ENCODE data around the gene CD248.
"Not testable (repeated sequence)": the region's sequence is repeated elsewhere in the genome, so short reads cannot be mapped to it uniquely, and the experiment has no call there.

CD248 gene

DNA sequence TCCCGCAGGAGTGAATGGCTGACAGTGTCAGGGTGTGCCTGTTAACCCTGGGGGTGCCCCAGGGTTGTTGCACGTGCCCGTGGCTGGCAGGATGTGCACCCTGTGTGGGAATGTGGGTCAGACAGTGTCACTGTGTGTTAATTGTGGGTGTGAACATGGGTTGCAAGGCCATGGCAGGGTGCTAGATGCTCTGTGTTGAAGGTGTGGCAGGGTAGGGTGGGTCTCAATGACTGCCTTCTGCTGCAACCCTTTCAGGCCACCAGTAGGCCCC is 11.1 kb upstream of the CD248 start:
- no peak for DNase-seq

DNA sequence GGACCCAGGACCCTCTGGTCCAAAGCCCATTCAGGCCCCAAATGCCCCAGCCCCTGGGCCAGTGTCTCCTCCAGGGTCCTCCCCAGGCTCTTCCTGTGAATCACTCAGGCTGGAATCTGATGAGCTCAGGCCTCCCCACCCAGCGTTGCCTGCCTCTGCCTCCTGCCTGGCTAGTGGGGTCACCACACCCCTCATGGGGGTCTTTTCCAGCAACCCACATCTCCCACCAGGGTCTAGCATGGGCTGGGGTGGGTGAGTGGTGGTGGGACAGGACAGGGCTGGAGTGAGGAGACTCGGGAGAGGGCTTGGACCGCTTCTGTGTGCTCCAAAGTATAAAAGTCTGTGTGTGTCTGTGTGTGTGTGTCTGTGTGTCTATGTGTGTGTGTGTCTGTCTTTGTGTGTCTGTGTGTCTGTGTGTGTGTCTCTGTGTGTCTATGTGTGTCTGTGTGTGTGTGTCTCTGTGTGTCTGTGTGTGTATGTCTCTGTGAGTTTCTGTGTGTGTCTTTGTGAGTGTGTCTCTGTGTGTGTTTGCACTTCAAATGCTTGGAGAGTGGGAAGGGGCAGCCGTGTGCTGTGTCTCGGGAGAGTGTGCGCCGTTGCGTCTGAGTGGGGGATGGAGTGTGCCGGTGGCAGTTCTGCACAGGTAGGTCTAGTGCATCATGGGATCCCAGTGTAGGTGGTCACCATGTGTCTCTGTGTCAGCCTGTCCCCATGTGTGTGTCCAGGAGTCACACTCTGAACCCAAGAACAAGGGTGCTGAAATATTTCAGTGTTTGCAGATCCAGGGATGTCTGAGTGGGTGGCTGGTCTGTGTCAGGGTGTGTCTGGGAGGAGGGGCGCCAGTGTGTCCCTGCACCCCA is 10.6 kb upstream of the CD248 start:
- DNase-seq = no peak

DNA sequence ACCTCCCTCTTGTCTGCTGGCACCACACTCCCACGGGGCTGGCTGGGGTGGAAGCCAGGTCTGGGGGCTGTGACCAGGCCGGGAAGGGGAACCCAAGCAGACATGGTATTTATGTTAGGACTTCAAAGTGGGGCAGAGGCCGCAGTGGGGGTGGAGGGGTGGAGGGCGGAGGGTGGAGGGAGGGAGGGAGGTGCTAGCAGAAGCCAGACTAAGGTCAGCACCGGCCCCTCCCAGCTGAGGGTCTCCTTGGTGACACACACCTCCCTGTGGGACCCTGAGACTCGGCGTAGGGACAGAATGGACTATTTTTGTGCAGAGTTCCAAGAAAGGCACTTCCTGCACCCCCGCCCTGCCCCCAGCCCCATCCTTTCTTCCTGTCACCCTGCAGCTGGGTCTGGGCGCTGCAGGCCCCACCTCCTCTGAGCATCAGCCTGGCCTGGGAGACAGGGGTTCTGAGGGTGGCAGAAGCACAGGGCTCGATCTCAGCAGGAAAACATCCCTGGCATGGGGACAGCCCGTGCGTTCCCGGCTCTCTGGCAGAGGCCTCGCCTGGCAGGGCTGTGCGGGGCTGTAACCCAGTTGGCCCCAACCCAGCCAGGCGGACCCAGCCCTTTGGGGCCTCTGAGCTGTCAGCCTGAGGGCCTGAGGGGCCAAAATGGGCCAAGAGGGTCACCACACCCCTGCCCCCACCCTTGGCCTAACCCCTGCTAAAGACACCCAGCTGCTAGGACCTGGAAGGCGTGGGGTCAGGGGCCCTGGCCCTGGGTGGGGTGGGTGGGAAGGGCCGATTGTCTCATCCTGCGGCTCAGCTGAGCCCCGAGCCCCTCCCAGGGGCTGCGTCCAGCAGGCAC is 9.6 kb upstream of the CD248 start:
- DNase-seq = no peak

DNA sequence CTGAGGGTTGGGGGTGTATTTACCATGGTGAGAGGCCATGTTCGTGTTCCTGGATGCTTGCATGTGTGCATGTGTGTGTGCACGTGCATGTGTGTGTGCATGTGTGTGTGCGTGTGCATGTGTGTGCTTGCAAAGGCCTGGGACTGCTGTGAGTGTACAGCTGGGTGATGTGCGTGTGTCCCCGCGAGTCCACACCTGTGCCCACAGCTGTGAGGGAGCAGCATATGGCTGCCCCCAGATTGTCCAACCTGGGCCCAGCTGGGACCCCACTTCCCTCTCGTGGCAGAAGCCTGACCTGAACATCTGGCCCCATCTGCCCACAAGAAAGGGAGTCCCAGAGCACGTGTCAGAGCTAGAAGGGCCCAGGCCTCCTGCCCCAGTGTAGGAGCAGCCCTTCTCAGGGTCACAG is 8.4 kb upstream of the CD248 start:
- DNase-seq = no peak

DNA sequence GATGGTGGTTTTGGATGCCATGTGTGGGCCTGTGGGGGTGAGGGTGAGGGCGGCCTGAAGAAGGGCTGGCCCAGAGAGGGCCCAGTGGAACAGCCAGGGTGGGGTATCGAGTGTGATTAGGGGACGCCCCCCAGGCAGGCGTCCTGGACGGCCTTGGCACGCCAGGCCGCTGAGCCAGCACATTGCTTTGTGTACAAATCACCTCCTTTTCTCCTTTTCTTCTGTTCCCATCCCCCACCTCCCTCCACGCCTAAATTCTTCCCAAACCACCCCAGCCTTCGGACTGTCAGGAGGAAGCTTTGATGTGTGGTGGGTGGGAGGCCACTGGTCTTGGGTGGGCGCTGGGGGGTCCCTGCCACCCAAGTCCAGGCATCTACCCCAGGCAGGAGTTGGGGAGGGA is 7.8 kb upstream of the CD248 start:
- no peak for DNase-seq

DNA sequence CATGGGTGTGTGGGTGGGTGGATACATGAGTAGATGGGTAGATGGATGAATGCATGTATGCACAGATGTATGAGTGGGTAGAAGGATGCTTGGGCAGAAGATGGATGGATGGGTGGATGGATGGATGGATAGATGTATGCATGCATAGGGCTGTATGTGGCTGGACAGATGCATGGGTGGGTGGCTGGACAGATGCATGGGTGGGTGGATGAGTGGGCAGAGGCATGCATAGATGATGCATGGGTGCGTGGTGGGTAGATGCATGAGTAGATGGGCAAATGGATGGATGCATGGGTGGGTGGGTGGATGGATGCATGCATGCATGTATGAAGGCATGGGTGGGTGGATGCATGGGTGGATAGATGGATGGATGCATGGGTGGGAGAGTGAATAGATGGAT is 6.8 kb upstream of the CD248 start:
- no peak for DNase-seq

DNA sequence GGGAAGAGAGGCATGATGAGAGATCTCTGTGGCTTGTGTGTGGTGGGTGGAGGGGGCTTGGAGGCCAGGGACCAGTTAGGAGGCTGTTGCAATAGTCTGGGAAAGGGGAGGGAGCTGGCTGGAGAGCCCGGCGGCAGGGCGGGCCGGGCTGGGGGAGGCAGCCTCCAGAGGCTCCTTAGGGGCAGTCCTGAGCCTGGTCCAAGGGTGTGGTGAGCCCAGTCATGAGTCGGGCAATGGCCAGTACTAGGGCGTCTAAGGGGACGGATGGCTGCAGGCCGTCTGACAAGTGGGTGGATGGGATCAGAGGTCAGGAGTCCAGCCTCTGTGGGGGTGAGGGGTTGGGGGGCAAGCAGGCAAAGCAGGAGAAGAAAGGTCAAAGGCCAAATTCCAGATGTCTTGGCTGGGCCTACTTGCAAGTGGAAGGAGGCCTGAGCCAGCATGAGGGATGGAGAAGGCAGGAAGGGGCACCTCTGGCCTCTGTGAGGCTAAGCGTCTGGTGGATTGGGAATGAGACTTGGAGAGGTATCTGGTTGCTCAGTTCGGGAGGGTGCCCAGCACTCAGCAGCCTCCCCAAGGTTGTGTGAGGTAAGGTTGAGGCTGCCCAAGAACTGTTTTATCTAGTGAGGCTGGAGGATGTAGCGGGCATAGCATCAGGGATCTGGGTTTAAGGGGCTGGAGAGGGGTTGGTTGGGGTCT is 6.0 kb upstream of the CD248 start:
- DNase-seq = no peak

DNA sequence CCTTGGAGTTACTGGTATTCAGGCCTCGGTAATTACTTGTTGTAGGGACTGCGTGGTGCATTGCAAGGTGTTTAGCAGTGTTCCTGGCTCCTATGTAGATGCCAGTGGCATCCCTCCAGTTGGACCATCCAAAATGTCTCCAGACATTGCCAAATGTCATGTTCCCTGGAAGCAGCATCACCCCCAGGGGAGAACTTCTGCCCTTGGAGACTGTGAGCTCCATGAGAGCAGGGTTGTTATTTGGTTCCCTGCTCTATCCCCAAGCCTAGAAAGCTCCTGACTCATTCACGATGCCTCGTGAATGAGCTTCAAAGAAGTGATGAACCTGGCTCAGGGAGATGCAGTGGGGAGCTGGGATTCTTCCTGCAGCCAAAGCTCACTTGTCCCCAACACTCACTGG is 4.8 kb upstream of the CD248 start:
- no peak for DNase-seq

DNA sequence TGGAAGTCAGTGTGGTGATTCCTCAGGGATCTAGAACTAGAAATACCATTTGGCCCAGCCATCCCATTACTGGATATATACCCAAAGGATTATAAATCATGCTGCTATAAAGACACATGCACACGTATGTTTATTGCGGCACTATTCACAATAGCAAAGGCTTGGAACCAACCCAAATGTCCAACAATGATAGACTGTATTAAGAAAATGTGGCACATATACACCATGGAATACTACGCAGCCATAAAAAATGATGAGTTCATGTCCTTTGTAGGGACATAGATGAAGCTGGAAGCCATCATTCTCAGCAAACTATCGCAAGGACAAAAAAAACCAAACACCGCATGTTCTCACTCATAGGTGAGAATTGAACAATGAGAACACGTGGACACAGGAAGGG is 3.9 kb upstream of the CD248 start:
- not testable (repeated sequence) for DNase-seq

DNA sequence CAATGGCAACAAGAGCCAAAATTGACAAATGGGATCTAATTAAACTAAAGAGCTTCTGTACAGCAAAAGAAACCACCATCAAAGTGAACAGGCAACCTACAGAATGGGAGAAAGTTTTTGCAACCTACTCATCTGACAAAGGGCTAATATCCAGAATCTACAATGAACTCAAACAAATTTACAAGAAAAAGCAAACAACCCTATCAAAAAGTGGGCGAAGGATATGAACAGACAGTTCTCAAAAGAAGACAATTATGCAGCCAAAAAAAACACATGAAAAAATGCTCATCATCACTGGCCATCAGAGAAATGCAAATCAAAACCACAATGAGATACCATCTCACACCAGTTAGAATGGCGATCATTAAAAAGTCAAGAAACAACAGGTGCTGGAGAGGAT is 3.4 kb upstream of the CD248 start:
- DNase-seq = not testable (repeated sequence)

DNA sequence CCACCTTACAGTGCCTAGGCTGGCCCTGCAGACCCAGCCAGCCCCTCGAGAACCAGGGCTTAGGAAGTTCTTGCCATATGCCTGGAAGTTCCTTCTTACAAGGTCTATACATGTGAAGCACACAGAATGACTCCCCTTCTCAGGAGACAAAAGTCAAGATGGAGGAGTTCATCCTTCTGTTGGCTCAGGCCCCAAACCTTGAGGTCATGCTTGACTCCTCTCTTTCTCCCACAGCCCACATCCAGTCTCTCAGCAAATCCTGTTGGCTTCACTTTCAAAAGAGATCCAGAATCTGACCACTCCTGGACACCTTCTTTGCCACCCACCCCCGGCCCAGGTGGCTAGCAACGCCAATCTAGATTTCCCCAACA is 1.7 kb upstream of the CD248 start:
- DNase-seq = no peak

DNA sequence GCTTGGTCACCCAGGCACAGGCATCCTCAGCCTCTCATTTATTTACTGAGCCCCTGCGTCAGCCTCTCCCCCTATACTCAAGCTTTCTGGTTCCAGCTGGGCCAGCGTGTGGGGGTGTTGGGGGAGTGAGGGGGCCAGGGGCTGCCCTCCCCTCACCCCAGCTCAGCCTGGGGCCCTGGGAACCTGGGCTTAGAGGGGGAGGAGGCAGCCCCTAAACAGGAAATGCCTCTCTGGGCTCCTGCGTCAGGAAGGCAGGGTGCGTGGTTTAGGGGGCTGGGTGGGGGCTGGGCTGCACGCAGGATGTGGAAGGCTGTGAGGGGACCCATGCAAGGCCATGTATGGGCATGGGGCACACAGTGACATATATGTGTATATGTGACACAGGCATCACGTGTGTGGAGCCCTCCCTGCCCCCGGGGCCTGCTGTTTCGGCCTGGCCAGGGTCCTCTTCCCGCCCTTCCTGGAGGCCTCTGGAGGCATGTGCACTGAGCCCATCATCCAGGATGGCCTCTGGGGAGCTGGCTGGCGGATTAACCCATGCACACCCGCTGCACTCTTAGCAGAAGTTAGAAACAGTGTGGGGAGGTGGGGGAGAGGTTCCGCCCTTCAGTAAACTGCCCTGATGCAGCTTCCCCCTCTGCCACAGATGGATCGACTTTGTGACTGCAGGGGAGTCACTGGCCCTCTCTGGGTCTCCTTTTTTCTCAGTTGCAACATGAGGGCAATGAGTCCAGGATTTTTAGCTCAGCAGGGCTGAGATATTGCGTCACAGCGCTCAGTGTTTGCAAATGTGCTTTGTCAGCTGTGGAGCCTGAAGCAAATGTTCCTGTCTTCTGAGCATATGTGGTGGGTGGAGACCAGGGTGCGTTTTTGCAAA is 1.1 kb upstream of the CD248 start:
- no peak for DNase-seq

DNA sequence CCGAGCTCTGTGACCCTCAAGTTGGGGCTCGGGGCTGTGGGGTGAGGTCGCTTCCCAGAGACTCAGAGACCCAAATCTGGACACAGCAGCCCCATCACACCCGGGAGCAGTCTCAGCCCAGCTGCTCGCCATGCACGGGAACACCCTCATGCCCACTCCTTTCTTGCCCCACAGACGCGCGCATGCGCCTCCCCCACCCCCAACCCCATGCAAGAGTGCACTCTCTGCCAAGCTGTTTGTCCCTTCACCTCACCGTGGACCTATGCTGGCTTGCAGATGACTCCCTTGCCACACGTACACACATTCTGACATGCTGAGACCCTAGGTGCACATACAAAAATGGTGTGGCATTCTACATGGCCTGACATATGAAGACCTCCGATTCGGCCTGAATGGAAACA is 478 bp upstream of the CD248 start:
- peak; percentile 34 for DNase-seq

DNA sequence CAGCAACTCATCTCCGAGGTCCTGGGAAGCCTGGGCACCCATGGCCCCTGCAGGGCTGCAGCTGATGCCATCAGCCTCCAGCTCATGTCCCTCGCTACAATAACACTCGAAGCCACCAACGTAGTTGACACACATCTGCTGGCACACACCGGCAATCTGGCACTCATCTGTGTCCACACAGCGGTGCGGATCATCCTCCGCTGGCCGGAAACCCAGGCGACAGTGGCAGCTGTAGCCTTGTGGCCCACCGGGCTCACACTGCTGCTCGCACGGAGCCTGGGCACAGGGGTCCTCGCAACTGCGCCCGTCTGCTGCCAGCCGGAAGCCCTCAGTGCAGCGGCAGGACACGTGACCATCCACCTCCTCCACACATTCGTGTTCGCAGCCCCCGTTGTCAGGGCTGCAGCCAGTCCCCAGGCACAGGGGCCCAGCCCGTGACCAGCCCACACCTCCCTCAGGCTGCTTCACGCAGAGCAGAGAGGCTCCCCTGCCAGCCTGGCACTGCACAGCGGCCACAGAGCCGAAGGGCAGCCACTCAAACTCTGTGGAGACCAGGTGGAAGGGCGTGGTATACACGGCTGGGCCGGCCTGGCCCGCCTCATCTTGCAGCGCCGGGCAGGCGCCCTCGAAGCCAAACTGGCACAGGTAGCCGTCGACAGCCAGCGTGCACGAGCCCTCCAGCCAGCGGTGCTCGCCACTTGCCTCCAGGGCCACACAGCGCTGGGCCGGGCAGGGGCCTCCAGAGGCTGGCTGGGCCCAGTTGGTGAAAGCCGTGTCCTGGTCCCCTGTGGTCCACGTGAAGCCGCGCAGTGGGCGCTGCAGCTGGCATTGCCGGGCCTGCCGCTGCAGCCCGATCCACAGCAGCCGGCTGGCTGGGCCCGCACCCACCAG is 678 bp downstream of the CD248 start:
- DNase-seq = no peak

DNA sequence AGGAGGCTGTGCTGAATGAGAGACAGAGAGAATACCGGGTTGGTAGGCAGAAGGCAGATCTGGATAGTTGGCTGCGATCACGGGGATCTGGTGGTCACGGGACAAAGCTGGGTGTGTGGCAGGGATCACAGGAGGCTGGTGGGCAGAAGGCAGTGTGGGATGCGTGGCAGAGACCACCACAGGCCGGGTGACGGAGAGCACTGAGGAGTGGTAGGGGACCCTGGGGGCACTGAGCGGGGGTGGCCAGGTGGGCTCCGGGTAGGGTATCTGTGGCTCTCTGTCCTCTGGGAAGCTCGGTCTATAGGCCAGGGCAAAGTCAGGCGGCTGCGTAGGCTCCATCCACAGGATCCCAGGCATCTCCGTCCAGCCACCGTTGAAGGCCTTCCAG is 1.4 kb downstream of the CD248 start:
- DNase-seq = no peak

DNA sequence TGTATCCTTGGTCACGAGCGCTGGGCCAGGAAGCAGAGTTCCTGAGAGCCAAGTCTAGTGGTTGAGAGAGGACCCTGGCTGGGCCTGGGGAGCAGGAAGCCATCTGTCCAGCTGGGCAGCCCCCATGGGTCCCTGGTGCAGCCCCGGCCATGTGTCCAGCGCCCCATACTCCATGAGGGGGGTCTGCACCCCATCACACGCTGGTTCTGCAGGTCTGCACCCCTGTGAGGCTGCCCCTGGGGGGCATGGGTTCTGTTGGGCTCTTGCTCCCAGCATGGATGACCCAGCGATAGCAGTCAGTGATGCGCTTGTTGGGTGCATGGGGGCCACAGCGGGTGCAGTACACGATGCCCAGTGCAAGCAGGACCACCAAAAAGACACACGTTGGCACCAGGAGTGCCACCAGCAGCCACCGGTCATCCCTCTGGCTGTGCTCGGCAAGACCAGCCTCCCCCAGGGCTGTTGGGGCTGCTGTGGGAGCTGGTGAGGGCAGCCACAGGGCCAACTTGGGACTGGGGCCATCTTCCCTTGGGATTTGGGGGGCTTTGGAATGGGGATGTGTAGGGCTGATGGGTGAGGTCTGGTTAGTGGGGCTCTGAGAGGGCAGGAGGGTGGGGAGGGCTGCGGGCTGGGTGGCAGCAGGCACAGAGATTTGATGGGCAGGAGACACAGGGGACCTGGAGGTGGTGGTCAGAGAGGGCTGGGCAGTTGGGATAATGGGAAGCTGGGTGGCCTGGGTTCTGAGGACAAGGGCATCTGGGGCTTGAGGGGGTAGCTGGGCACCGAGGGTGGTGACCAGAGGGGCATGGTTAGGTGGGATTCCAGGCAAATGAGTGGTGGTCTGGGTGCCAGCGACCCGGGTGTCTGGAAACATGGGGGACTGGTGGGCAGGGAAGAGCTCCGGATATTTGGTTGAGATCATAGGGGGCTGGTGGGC is 2.0 kb downstream of the CD248 start:
- no peak for DNase-seq

DNA sequence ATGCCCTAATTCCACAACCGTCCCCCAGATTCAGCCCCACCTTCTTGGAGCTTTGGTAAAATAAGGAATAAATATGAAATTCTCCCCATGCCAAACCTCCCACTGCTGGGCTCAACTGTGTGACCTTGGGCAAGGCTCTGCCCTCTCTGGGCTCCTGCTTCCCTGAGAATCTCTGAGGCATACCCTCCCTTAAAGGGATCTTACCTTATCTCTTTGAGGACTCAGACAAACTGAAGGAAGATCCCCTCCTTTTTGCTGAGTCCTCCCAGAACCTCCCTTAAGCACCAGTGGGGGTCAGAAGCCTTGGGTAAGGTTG is 2.7 kb downstream of the CD248 start:
- no peak for DNase-seq

DNA sequence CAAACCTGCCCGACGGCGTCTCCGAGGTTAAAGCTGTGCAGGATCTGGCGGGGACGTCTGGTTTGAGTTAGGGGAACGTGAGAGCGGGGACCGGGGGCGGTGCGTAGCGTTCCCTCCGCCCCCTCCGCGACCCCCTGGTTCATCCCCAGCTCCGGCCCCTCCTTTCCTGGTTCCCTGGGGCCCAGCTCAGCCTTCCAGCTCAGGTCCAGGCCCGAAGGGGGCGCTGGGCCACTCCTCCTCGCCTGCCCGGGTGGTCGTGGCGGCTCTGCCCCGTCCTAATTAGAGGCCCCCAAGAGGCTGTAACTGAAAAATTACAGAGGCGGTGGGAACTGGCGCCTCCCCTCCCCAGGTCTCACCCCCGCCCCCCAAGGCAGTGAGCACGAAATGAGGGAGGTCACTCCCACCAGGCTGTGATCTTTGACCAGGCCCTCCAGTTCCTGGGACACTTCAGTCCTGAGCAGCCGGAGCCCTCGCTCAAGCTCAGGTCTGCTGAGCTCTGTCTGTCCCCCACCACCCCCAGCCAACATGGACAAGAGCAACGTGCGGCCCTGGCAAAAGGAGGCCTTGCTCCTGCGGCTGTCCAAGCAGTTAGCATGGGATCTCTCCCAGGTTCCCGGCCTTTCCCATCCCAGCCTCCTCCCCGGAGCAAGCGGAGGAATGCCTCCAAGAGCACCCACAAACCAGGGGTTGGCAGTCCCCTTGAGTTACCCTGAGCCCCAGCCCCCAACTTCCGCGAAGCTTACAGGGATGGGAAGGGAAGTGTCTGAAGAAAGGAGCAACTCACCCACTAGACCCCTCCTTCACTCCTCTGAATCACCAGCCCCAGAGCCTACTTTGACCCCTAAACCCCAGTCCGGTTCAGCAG is 3.3 kb downstream of the CD248 start:
- DNase-seq = no peak

DNA sequence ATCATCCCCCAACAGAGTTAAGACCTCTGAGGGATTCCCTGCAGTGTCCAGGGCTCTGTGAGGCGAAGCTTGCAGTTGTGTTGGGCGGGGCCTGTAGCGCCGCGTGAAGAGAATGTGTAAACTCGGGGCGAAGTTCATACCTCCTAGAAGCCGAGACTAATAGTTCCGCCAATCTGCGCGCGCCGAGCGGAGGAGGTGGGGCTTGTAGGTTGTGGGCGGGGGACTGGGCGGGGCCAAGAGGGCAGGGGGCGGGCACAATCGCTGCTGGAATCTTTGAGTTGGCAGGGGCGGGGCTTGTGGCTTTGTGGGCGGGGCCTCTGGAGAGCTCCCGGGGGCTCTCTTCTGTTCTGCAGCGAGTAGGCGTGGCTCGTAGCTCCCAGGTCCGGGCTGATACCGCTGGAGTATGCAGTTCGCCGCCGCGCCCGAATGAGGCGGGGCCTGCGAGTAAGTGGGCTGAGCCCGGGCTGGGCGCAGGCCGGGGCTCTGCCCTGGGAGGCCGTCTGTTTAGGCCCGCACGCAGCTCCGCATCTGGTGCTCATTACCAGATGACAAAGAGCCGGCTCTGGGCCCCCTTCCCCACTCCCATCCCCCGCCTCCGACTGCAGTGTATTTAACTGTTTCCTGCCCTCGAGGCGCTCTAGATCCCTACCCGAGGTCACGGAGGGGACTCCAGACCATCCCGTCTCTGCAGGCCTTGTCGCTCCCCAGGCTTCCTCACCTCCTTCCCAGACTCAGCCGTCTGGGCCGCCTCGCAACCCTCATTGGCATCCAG is 4.1 kb downstream of the CD248 start:
- peak; percentile 95 for DNase-seq

Measured in NCI-H1694 (cell line).